ENCODE measurements around the gene ZNF280C. TPM values are rescaled to one million over a fixed set of nuclear protein-coding genes. Genes with fewer than 3 reads are reported as not detected.

Gene ZNF280C
- total and polyA plus RNA-seq, 9 donors, result 2.0 to 8.0 (median 4.8) TPM

DNA sequence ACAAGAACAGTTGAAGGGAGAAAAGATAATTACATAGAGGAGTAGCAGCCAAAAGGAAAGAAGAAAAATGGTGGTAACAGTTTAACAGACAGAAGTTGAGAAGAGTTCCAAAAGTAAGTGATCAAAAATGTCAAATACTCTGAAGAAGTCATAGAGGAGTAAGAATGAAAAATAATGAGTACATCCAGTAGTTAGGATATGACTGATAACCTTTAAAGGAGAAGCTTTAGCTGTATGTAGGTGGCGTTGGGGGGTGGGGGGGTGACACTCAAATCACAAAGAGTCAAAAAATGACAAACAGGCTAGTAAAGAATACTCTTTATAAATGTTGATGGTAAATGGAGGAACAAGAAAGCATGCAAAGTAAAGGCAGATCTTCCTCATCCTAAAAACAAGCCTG, 56.3 kb downstream of the ZNF280C start:
- TF ChIP-seq CTCF (IDR thresholded peaks at IDR 0.05) (no peak), POLR2A (IDR thresholded peaks at IDR 0.05) (no peak), EP300 (IDR thresholded peaks at IDR 0.05) (no peak)
- intact Hi-C loops (cut with DNase I), result no loop called here

DNA sequence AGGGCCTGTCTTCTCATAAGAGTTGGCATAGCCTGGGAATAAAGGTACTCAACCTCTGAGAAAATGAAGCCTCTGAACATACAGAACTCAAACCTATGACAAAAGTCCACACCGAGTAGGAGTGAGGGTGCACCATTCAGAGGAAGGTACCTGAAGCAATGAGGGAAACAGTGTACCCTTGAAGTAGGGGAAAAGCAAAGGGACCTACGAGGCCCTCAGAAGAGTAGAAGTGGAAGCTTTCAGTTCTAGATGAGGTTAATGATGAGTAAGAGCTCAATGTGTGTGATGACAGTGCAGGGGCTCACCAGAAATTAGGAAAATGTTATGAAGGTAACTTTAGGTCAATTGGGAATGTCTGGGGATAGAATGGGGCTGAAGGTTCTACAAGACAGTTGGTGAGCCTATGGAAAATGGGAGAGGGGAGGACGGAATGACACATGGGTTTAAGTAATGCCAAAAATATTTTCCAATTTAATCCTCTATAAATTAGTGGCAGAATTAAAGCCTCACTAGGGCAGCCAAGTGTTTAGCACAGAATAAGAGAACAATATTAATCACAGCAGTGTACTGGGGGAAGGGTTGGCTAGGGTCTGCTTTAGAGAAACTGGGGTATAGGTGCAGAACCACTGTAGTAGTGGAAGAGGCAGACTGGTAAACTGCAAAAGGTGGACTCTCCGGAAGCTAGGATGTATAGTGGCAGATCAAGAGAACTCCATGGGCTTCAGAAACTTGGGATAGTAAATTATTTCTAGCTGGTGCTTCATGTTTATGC, 57.1 kb downstream of the ZNF280C start:
- intact Hi-C loops (cut with DNase I), result no loop called here
- TF ChIP-seq POLR2A (IDR thresholded peaks at IDR 0.05) (no peak), EP300 (IDR thresholded peaks at IDR 0.05) (no peak), CTCF (IDR thresholded peaks at IDR 0.05) (no peak)
- WGBS, 3 donors, result 68 to 74% (median 73%) methylated on average over 4 of the region's 4 CpGs

More for the DNA sequence above, 56.3 kb downstream of the ZNF280C start:
- Histone ChIP-seq H3K9me3 (no peaks in the 10 kb centered on the region), H3K4me3 (no peak overlapping the region), H3K4me1 (ENCODE audit: insufficient read depth) (no peaks in the 10 kb centered on the region), H3K27me3 (no peaks in the 10 kb centered on the region), H3K27ac (no peak overlapping the region), H3K36me3 (no peaks in the 10 kb centered on the region)
- 46 to 86% (median 56%) methylated on average over 1 of the region's 1 CpG for WGBS, 3 donors
- DNase-seq, result no peak

DNA sequence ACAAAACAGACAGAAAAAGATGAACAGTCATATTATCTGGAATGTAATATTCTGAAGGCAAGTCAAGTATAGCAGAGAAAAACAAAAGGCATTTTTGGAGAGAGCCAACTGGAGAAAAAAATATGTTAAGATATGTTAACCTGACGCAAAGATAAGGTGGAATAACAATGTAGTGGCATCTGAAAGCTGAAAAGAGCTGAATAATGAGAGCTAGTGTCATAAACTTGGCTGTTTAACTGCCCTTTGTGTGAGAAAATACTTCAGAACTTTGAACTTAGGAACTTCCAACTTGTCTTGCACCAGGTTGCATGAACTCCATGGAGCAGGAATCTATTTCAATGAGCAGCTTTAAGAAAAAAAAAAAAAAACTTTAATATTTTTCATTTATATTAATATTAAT, 64.1 kb downstream of the ZNF280C start:
- H3K36me3 ChIP-seq, result no peaks in the 10 kb centered on the region
- no peak for DNase-seq
- no peaks in the 10 kb centered on the region for H3K4me1 ChIP-seq (ENCODE audit: insufficient read depth)
- 18 to 49% (median 40%) methylated on average over 1 of the region's 1 CpG for WGBS, 3 donors
- intact Hi-C loops (cut with DNase I), result no loop called here
- H3K4me3 ChIP-seq, result no peak overlapping the region
- no peak for TF ChIP-seq CTCF (IDR thresholded peaks at IDR 0.05)
- TF ChIP-seq POLR2A (IDR thresholded peaks at IDR 0.05), result no peak
- no peak for TF ChIP-seq EP300 (IDR thresholded peaks at IDR 0.05)
- H3K9me3 ChIP-seq, result no peaks in the 10 kb centered on the region
- no peaks in the 10 kb centered on the region for H3K27me3 ChIP-seq
- H3K27ac ChIP-seq, result no peak overlapping the region

More for the DNA sequence above, 57.1 kb downstream of the ZNF280C start:
- Histone ChIP-seq H3K27ac (no peak overlapping the region), H3K27me3 (no peaks in the 10 kb centered on the region), H3K4me1 (ENCODE audit: insufficient read depth) (no peaks in the 10 kb centered on the region), H3K9me3 (no peaks in the 10 kb centered on the region), H3K4me3 (no peak overlapping the region), H3K36me3 (no peaks in the 10 kb centered on the region)
- DNase-seq, result no peak

DNA sequence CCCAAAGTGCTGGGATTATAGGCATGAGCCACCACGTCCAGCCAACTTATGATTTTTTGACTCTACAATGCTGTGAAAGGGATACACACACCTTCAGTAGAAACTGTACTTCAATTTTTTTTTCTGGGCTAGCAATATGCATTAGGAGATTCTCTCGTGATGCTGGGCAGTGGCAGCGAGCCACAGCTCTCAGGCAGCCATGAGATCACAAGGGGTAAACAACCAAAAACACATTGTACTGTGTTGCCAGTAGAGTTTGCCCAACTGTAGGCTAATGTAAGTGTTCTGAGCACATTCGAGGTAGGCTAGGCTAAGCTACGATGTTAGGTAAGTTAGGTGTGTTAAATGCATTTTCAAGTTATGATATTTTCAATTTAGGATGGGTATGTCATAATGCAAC, 71.2 kb downstream of the ZNF280C start:
- Histone ChIP-seq H3K36me3 (no peaks in the 10 kb centered on the region), H3K4me1 (ENCODE audit: insufficient read depth) (no peaks in the 10 kb centered on the region), H3K27me3 (no peaks in the 10 kb centered on the region), H3K4me3 (no peak overlapping the region), H3K27ac (no peak overlapping the region), H3K9me3 (no peaks in the 10 kb centered on the region)
- TF ChIP-seq EP300 (IDR thresholded peaks at IDR 0.05) (no peak), CTCF (IDR thresholded peaks at IDR 0.05) (no peak), POLR2A (IDR thresholded peaks at IDR 0.05) (no peak)
- intact Hi-C loops (cut with DNase I), result loop anchor here in 1 of 4 donors (10.0 kb wide), 1 partner anchor 273 kb away; no protein-coding TSS in a partner anchor
- WGBS, 3 donors, result 53 to 62% (median 57%) methylated on average over 5 of the region's 5 CpGs
- no peak for DNase-seq

All from ovary (tissue), 9 donors.